ENCODE measurements around the gene MAP2K7.

- TF ChIP-seq, protein P1, sequence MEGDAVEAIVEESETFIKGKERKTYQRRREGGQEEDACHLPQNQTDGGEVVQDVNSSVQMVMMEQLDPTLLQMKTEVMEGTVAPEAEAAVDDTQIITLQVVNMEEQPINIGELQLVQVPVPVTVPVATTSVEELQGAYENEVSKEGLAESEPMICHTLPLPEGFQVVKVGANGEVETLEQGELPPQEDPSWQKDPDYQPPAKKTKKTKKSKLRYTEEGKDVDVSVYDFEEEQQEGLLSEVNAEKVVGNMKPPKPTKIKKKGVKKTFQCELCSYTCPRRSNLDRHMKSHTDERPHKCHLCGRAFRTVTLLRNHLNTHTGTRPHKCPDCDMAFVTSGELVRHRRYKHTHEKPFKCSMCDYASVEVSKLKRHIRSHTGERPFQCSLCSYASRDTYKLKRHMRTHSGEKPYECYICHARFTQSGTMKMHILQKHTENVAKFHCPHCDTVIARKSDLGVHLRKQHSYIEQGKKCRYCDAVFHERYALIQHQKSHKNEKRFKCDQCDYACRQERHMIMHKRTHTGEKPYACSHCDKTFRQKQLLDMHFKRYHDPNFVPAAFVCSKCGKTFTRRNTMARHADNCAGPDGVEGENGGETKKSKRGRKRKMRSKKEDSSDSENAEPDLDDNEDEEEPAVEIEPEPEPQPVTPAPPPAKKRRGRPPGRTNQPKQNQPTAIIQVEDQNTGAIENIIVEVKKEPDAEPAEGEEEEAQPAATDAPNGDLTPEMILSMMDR (IDR thresholded peaks at IDR 0.05; ENCODE audit: borderline replicate concordance, extremely low read depth, low read length, poor library complexity, severe bottlenecking) = no peak
- TF ChIP-seq EZH2 (IDR thresholded peaks at IDR 0.05; ENCODE audit: borderline replicate concordance, low read depth, low read length, severe bottlenecking) = no peak
Observed at GRCh38 chr19:7856109-7856591, 47.5 kb upstream of the MAP2K7 start.

All from DND-41 (cell line).